Femur (tissue), 1 donor: Measurements from ENCODE around the gene KCNN1.
"Not testable (repeated sequence)": the region's sequence is repeated elsewhere in the genome, so short reads cannot be mapped to it uniquely, and the experiment has no call there.

Experiments used
- DNase-seq: peaks from one replicate; pipeline ENCODE4 v3.0.0-alpha.2; 2017

The KCNN1 gene

GRCh38 chr19:18031401-18031800, 64.5 kb downstream of the KCNN1 start:
- DNase-seq, result not testable (repeated sequence)

GRCh38 chr19:18032102-18032501, 65.2 kb downstream of the KCNN1 start:
- DNase-seq, result not testable (repeated sequence)

- DNase-seq, result no peak
Observed at GRCh38 chr19:18041054-18041453, 74.1 kb downstream of the KCNN1 start.

- DNase-seq, result no peak
Observed at GRCh38 chr19:18043676-18044075, 76.8 kb downstream of the KCNN1 start.

- peak; percentile 85 for DNase-seq
Observed at GRCh38 chr19:18044825-18045304, 78.0 kb downstream of the KCNN1 start.

- no peak for DNase-seq
Observed at GRCh38 chr19:18045307-18046050, 78.6 kb downstream of the KCNN1 start.

GRCh38 chr19:18046059-18046718, 79.3 kb downstream of the KCNN1 start:
- DNase-seq, result no peak

- peak; percentile 87 for DNase-seq
Observed at GRCh38 chr19:18049385-18049784, 82.5 kb downstream of the KCNN1 start.
